HCT116 (cell line): ENCODE measurements around the gene MLYCD. TPM values are rescaled to one million over a fixed set of nuclear protein-coding genes. Genes with fewer than 3 reads are reported as not detected.
A peak's percentile ranks its signal among the peaks of the same experiment; 100 is the strongest.

Experiments used
- ATAC-seq: fragments of 200-7000 bp; cut with Tn5 transposase; 2 replicates; pipeline ENCODE4 v1.9.1; 2020; ENCODE audit warnings: mild to moderate bottlenecking, moderate library complexity
- BruUV-seq: library from RNA; stranded (reverse); fragments of 400-500 nt; replicated peaks from 2 replicates; lab custom pipeline; 2021; lab: Mats Ljungman, UMichigan
- CTCF ChIA-PET: fragments of 300-600 bp; sonication (Branson Sonifier 250); formaldehyde crosslinking; loops from one replicate; lab custom pipeline; 2021; ENCODE audit warnings: antibody characterized with exemption; lab: Charles Lee
- POLR2A ChIA-PET: fragments of 300-600, 350-600 bp; sonication (Branson Sonifier 250); formaldehyde crosslinking; loops from one replicate; lab custom pipeline; 2021; ENCODE audit warnings: antibody characterized with exemption; lab: Charles Lee
- RAD21 ChIA-PET, 2 experiments: fragments of 300-600 bp; sonication (Branson Sonifier 250); formaldehyde crosslinking; loops; one replicate each; lab custom pipeline; 2023; ENCODE audit warnings: low total read pairs in 2 of 2; ENCODE audit not compliant: uncharacterized antibody in 2 of 2, unreplicated experiment in 2 of 2, low non-redundant PET in 1 of 2; lab: Charles Lee
- DNase-seq: peaks from one replicate; pipeline ENCODE4 v3.0.0-alpha.2; 2010; ENCODE audit warnings: low read depth, low spot score
- H2AFZ ChIP-seq: fragments of 200-600 bp; shearing (Covaris generic), sonication (generic); 2 replicates; pipeline ENCODE4 v1.6.1; 2017; ENCODE audit warnings: low read depth, mixed run types, mixed read lengths, antibody characterized with exemption, low read length; ENCODE audit not compliant: poor library complexity, severe bottlenecking
- H3K27ac ChIP-seq: 2 replicates; pipeline ENCODE4 v1.5.1; 2012; ENCODE audit warnings: low read depth, low read length
- H3K27me3 ChIP-seq: fragments of 200-600 bp; sonication (generic); 2 replicates; pipeline ENCODE4 v1.6.1; 2016; ENCODE audit warnings: mixed run types, low read length, mixed read lengths; ENCODE audit not compliant: insufficient read depth
- H3K36me3 ChIP-seq, 2 experiments: fragments of 200-500 bp in 1 of 2; fragments of 200-600 bp in 1 of 2; sonication (Bioruptor generic) in 1 of 2; sonication (generic) in 1 of 2; 2 replicates each; pipeline versions ENCODE4 v1.5.1 to v1.6.1; 2014 to 2016; ENCODE audit warnings: low read length in 2 of 2, inconsistent platforms in 1 of 2, mixed read lengths in 1 of 2, mixed run types in 1 of 2; ENCODE audit not compliant: insufficient read depth in 2 of 2, control insufficient read depth in 1 of 2
- H3K4me1 ChIP-seq, 2 experiments: fragments of 200-600 bp in 1 of 2; sonication (generic) in 1 of 2; 2 replicates each; pipeline versions ENCODE4 v1.5.1 to v1.6.1; 2012 to 2017; ENCODE audit warnings: low read length in 2 of 2, inconsistent platforms in 1 of 2, mild to moderate bottlenecking in 1 of 2, mixed read lengths in 1 of 2, mixed run types in 1 of 2, moderate library complexity in 1 of 2; ENCODE audit not compliant: insufficient read depth in 2 of 2, control insufficient read depth in 1 of 2
- H3K4me2 ChIP-seq: fragments of 200-600 bp; sonication (generic); 2 replicates; pipeline ENCODE4 v1.6.1; 2017; ENCODE audit warnings: mixed run types, low read length, mixed read lengths
- H3K4me3 ChIP-seq, 2 experiments: fragments of 200-600 bp in 1 of 2; sonication (generic) in 1 of 2; replicated peaks in 1 of 2; 2 replicates each; pipeline ENCODE4 v1.5.1; 2011 to 2016; ENCODE audit warnings: low read length in 2 of 2, control low read depth in 1 of 2, low read depth in 1 of 2, mild to moderate bottlenecking in 1 of 2, mixed read lengths in 1 of 2, mixed run types in 1 of 2
- H3K79me2 ChIP-seq: fragments of 200-600 bp; sonication (generic); 2 replicates; pipeline ENCODE4 v1.6.1; 2017; ENCODE audit warnings: mild to moderate bottlenecking, mixed run types, low read length, moderate library complexity, mixed read lengths; ENCODE audit not compliant: insufficient read depth
- H3K9ac ChIP-seq: fragments of 200-600 bp; sonication (generic); 2 replicates; pipeline ENCODE4 v1.6.1; 2016; ENCODE audit warnings: low read length, mixed read lengths
- H3K9me2 ChIP-seq: fragments of 200-600 bp; sonication (generic), shearing (Covaris generic); 2 replicates; pipeline ENCODE4 v1.6.1; 2017; ENCODE audit warnings: mixed run types, mild to moderate bottlenecking, moderate library complexity; ENCODE audit not compliant: insufficient read depth
- H3K9me3 ChIP-seq, 2 experiments: fragments of 200-500 bp in 1 of 2; fragments of 200-600 bp in 1 of 2; sonication (Bioruptor generic) in 1 of 2; sonication (generic) in 1 of 2; 2 replicates each; pipeline ENCODE4 v1.6.1; 2014 to 2017; ENCODE audit warnings: low read length in 2 of 2, mixed read lengths in 2 of 2, inconsistent platforms in 1 of 2, low read depth in 1 of 2, mild to moderate bottlenecking in 1 of 2, mixed run types in 1 of 2, moderate library complexity in 1 of 2; ENCODE audit not compliant: control insufficient read depth in 1 of 2, insufficient read depth in 1 of 2
- H4K20me1 ChIP-seq: fragments of 200-600 bp; sonication (generic), shearing (Covaris generic); 2 replicates; pipeline ENCODE4 v1.6.1; 2017; ENCODE audit warnings: mixed run types, mild to moderate bottlenecking, moderate library complexity; ENCODE audit not compliant: insufficient read depth
- CEBPB ChIP-seq: IDR thresholded peaks from 2 replicates; pipeline ENCODE4 v1.6.1; 2012; ENCODE audit warnings: low read depth
- EGR1 ChIP-seq: IDR thresholded peaks from 2 replicates; pipeline ENCODE4 v1.6.1; 2012; ENCODE audit warnings: low read depth
- EZH2 ChIP-seq: fragments of 200-600 bp; sonication (generic); IDR thresholded peaks from 2 replicates; pipeline ENCODE4 v1.6.1; 2017; ENCODE audit warnings: antibody characterized with exemption, mixed run types
- FOSL1 ChIP-seq: IDR thresholded peaks from 2 replicates; pipeline ENCODE4 v1.6.1; 2012; ENCODE audit warnings: low read depth
- JUND ChIP-seq: IDR thresholded peaks from 2 replicates; pipeline ENCODE4 v1.6.1; 2012
- RAD21 ChIP-seq: IDR thresholded peaks from 2 replicates; pipeline ENCODE4 v1.6.1; 2012; ENCODE audit warnings: low read depth, mild to moderate bottlenecking
- SP1 ChIP-seq: IDR thresholded peaks from 2 replicates; pipeline ENCODE4 v1.6.1; 2012; ENCODE audit warnings: low read depth
- SRF ChIP-seq: IDR thresholded peaks from 2 replicates; pipeline ENCODE4 v1.6.1; 2012; ENCODE audit warnings: low read depth
- TCF7L2 ChIP-seq: IDR thresholded peaks from 2 replicates; pipeline ENCODE4 v1.7.0; 2011; ENCODE audit warnings: borderline replicate concordance, inconsistent platforms; ENCODE audit not compliant: insufficient read depth, insufficient read length; ENCODE audit errors: extremely low read depth
- YY1 ChIP-seq: IDR thresholded peaks from 2 replicates; pipeline ENCODE4 v1.6.1; 2011; ENCODE audit warnings: low read length, low read depth, moderate library complexity, mild to moderate bottlenecking; ENCODE audit not compliant: insufficient replicate concordance; ENCODE audit errors: extremely low read depth
- intact Hi-C: fragments of 100-400 bp; cut with micrococcal nuclease; formaldehyde crosslinking; loops from 2 replicates; pipeline ENCODE4 v1.10.0; 2022
- total RNA-seq: library from RNA; stranded (reverse); gene quantifications from one replicate; pipeline ENCODE4 v1.2.1, GENCODE V29; 2021; ENCODE audit not compliant: unreplicated experiment
- TF ChIP-seq, protein P1 (sequence below): IDR thresholded peaks from 2 replicates; pipeline ENCODE4 v1.6.1; 2011; ENCODE audit warnings: mild to moderate bottlenecking, low read length, moderate library complexity; ENCODE audit not compliant: insufficient replicate concordance; ENCODE audit errors: extremely low read depth
- TF ChIP-seq, protein P2 (sequence below): IDR thresholded peaks from 2 replicates; pipeline ENCODE4 v1.6.1; 2012
- TF ChIP-seq, protein P3 (sequence below), 3 experiments: fragments of 200-600 bp in 1 of 3; sonication (generic) in 1 of 3; IDR thresholded peaks in 2 of 3; conservative IDR thresholded peaks in 1 of 3; 2 replicates each; pipeline ENCODE4 v1.5.1; 2012 to 2017; ENCODE audit warnings: low read depth in 2 of 3, low read length in 2 of 3, antibody characterized with exemption in 1 of 3, borderline replicate concordance in 1 of 3, control low read depth in 1 of 3, mild to moderate bottlenecking in 1 of 3, mixed read lengths in 1 of 3, mixed run types in 1 of 3, moderate library complexity in 1 of 3; ENCODE audit not compliant: insufficient read depth in 1 of 3

The MLYCD gene
- total RNA-seq, 1 experiment from 2014 or later = 3.9 TPM

DNA sequence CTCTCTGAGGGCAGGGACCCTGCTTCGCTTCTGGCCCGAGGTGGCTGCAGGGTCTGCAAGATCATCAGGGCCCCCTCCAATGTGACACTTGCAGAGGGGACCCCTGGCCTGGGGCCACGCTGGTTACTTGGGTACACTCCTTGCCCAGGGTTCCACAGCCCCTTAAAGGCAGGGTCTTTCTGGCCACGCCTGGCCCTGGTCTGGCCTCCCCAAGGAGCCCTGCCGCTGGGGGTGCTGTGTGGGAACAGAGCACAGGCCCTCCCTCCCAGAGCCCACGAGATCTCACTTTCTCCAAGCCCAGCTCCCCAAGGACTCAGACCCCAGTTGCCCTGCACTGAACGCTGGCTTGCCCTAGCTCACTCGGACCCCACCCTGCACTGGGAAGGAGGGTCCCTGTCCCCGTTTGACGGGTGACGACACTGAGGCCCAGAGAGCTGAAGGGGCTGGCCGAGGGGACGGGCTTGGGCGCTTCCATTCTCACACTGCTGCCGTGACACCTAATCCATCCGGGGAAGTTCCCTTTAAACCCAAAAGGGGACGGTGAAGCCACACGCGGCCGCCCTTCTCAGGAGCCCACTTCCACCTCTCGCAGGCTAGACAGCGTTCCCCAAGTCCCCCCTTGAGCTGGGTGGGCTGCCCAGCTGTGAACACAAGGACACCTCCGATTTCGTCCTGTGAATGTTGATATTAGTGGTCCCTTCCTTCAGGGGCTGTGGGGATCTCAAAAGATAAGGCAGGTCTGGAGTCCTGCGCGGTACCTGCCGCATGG, 27.2 kb downstream of the MLYCD start (continued):
- TF ChIP-seq, protein P1, sequence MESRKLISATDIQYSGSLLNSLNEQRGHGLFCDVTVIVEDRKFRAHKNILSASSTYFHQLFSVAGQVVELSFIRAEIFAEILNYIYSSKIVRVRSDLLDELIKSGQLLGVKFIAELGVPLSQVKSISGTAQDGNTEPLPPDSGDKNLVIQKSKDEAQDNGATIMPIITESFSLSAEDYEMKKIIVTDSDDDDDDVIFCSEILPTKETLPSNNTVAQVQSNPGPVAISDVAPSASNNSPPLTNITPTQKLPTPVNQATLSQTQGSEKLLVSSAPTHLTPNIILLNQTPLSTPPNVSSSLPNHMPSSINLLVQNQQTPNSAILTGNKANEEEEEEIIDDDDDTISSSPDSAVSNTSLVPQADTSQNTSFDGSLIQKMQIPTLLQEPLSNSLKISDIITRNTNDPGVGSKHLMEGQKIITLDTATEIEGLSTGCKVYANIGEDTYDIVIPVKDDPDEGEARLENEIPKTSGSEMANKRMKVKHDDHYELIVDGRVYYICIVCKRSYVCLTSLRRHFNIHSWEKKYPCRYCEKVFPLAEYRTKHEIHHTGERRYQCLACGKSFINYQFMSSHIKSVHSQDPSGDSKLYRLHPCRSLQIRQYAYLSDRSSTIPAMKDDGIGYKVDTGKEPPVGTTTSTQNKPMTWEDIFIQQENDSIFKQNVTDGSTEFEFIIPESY = no peak
- TF ChIP-seq, protein P2, sequence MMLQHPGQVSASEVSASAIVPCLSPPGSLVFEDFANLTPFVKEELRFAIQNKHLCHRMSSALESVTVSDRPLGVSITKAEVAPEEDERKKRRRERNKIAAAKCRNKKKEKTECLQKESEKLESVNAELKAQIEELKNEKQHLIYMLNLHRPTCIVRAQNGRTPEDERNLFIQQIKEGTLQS = no peak

DNA sequence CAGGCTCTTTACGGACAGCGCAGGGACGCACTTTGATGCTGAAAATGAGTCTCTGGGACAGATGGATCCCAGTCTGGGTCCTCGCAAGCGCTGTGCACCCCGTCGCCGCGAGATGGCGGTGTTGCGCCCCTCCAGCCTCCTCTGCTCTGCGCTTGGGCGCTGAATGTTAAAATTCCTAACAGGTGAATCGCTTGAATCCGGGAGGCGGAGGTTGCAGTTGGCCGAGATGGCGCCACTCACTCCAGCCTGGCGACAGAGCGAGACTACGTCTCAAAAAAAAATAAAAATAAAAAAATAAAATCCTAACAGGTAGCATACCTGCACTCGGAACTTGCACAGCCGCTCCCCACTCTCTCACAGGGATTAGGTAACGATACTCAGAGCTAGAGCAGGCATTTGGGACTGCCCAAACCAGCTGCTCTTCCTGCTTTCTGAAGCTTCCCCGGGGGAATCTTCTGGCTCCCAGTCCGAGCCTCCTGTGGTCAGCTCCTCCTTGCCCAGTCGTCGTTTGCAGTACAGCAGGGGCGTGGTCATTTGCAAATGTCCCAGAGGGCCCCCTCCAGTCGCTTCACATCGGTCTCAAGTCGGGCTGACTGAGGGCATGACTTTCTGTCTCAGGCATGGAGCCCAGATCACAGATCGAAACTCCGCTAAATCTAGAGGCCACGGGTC, 27.9 kb downstream of the MLYCD start:
- peaks cover 7 to 26% of the 10 kb centered on the region in 2 experiments for H3K4me1 ChIP-seq
- no peaks in the 10 kb centered on the region for H3K9me2 ChIP-seq
- ATAC-seq = peak; percentile 95
- BruUV-seq = TSS peak; percentile 80
- H3K27ac ChIP-seq = peak overlapping the region; percentile 63
- no peaks in the 10 kb centered on the region for H3K27me3 ChIP-seq
- intact Hi-C loops = loop anchor here (1.0 kb wide), 3 partner anchors 26 to 138 kb away; partner anchors contain the start of gene OSGIN1
- peak overlapping the region; percentile 86 for H3K4me2 ChIP-seq
- ChIA-PET CTCF (interaction anchor here (0.8 to 2.5 kb wide), 14 partner anchors 9 to 1046 kb away, joined by 3 to 13 read pairs (median 4); partner anchors contain the start of gene OSGIN1), POLR2A (interaction anchor here (0.7 to 2.0 kb wide), 4 partner anchors 10 to 87 kb away, joined by 3 to 8 read pairs (median 4); partner anchors contain the start of gene OSGIN1), RAD21 (interaction anchor here in 1 of 2 experiments (1.0 kb wide), 1 partner anchor 27 kb away, joined by 4 read pairs; the partner anchor contains the start of gene OSGIN1)
- peak overlapping the region; percentile 71 for H3K9ac ChIP-seq
- H3K9me3 ChIP-seq = no peaks in the 10 kb centered on the region
- peak; percentile 86 for DNase-seq
- H3K4me3 ChIP-seq = peak overlapping the region; percentile 52 to 58
- no peaks in the 10 kb centered on the region for H3K79me2 ChIP-seq
- H3K36me3 ChIP-seq = no peaks in the 10 kb centered on the region
- H2AFZ ChIP-seq = peak overlapping the region; percentile 79
- H4K20me1 ChIP-seq = no peaks in the 10 kb centered on the region
- TF ChIP-seq SRF (no peak), TCF7L2 (no peak), RAD21 (peak; percentile 97), YY1 (peak; percentile 85), EGR1 (no peak), CEBPB (no peak), SP1 (no peak; the same call in 1 of the 2 replicates), FOSL1 (no peak), JUND (no peak), EZH2 (no peak)
- TF ChIP-seq, protein P1 = peak; percentile 58
- TF ChIP-seq, protein P3, sequence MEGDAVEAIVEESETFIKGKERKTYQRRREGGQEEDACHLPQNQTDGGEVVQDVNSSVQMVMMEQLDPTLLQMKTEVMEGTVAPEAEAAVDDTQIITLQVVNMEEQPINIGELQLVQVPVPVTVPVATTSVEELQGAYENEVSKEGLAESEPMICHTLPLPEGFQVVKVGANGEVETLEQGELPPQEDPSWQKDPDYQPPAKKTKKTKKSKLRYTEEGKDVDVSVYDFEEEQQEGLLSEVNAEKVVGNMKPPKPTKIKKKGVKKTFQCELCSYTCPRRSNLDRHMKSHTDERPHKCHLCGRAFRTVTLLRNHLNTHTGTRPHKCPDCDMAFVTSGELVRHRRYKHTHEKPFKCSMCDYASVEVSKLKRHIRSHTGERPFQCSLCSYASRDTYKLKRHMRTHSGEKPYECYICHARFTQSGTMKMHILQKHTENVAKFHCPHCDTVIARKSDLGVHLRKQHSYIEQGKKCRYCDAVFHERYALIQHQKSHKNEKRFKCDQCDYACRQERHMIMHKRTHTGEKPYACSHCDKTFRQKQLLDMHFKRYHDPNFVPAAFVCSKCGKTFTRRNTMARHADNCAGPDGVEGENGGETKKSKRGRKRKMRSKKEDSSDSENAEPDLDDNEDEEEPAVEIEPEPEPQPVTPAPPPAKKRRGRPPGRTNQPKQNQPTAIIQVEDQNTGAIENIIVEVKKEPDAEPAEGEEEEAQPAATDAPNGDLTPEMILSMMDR (IDR thresholded peaks at IDR 0.05 in 2 of 3, conservative IDR thresholded peaks at IDR 0.05 in 1 of 3; ENCODE audit: borderline replicate concordance in 1 of 3, insufficient read depth in 1 of 3, low read depth in 2 of 3, low read length in 2 of 3) = peak; percentile 95 to 100 (median 99)
